ENCODE measurements around the gene FOXR1.
"Not testable (repeated sequence)": the region's sequence is repeated elsewhere in the genome, so short reads cannot be mapped to it uniquely, and the experiment has no call there.

FOXR1 gene

GRCh38 chr11:118980191-118980881 is 8.8 kb downstream of the FOXR1 start:
- H3K4me3 ChIP-seq (ENCODE audit: low read depth, low read length): no peak overlapping the region
- TF ChIP-seq CTCF (IDR thresholded peaks at IDR 0.05; ENCODE audit: low read depth, low read length): no peak

GRCh38 chr11:118984337-118984736 is 12.8 kb downstream of the FOXR1 start:
- H3K4me3 ChIP-seq (ENCODE audit: low read depth, low read length): not testable (repeated sequence)

DNA sequence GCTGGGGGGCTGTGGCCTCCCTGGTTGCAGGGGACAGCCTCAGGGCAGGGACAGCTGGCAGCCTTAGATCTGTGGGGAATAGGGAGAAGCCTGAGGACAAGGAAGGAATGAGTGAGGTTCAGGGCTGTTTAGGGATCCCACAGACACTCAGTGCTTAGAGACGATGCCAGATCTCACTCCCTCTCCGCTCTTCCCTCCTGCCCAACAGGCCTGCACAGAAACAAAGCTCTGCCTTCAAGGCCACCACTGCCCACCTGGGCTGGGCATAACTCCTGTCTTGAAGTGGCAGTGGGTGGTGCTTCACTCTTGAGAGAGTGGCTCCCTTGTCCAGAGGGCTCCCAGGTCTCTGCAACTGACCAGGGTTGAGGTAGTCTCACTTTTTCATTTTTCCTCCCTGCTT is 13.3 kb downstream of the FOXR1 start:
- no peak for TF ChIP-seq CTCF (IDR thresholded peaks at IDR 0.05; ENCODE audit: low read depth, low read length)
- no peak overlapping the region for H3K4me3 ChIP-seq (ENCODE audit: low read depth, low read length)

DNA sequence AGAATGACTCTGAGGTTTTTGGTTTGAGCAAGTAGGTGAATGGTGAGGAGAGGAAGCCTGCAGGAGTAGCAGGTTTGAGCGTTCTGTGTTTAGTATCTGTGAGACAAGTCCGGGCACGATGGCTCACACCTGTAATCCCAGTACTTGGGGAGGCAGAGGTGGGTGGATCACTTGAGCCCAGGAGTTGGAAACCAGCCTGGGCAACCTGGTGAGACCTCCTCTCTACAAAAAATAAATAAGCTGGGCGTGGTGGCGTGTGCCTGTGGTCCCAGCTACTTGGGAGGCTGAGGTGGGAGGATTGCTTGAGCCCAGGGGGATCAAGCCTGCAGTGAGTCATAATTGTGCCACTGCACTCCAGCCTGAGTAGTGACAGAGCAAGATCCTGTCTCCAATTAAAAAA is 16.7 kb downstream of the FOXR1 start:
- TF ChIP-seq CTCF (IDR thresholded peaks at IDR 0.05; ENCODE audit: low read depth, low read length): no peak

DNA sequence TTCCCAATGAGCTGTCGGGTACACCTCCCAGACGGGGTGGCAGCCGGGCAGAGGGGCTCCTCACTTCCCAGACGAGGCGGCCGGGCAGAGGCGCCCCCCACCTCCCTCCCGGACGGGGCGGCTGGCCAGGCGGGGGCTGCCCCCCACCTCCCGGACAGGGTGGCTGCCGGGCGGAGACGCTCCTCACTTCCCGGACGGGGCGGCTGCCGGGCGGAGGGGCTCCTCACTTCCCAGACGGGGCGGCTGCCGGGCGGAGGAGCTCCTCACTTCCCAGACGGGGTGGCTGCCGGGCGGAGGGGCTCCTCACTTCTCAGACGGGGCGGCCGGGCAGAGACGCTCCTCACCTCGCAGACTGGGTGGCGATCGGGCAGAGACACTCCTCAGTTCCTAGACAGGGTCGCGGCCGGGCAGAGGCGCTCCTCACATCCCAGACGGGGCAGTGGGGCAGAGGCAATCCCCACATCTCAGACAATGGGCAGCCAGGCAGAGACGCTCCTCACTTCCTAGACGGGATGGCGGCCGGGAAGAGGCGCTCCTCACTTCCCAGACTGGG is 20.0 kb downstream of the FOXR1 start:
- H3K4me3 ChIP-seq (ENCODE audit: low read depth, low read length): not testable (repeated sequence)

More for the DNA sequence above, 16.7 kb downstream of the FOXR1 start:
- H3K4me3 ChIP-seq (ENCODE audit: low read depth, low read length): no peak overlapping the region

GRCh38 chr11:118996926-118997626 is 25.5 kb downstream of the FOXR1 start:
- no peak for TF ChIP-seq CTCF (IDR thresholded peaks at IDR 0.05; ENCODE audit: low read depth, low read length)

DNA sequence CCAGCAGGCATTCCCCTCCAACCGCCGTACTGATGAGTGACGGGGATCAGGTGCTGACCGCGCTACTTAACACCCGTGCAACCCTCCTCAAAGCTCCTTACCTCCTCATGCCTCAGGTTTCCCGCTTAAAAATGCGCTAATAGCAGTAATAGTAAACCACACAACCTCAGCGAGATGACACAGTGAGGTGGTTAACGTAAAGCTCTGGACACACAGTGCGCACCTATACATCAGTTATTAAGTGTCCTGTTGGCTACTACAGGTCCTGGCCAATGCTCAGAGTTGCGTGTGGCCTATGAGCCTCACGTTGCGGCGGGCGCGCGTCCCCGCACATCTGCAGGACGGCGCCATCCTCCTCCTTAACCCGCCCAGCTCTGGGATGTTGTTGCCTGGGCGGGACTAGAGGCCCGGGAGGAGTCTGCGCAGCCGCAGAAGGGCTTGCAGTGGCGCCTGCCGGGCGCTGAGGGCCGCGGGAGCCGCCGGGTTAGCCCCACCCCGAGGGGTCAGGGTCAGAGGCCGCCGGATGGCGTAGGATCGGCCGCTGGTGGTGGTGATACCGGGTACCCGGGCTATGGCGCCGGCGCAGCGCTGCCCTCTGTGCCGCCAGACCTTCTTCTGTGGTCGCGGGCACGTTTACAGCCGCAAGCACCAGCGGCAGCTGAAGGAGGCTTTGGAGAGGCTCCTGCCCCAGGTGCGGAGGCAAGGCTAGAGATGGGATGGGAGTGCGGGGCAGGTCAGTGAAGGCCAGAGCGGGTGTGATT is 26.2 kb downstream of the FOXR1 start, which contains the start of gene CENATAC:
CENATAC (plus strand) TSS at position 512 of the 761 bp plus-strand sequence; CDS start at position 572, 60 bp downstream.
- H3K4me3 ChIP-seq (ENCODE audit: low read depth, low read length): peak within 1 kb of the TSS; percentile 89
- no peak for TF ChIP-seq CTCF (IDR thresholded peaks at IDR 0.05; ENCODE audit: low read depth, low read length)

More at GRCh38 chr11:118996926-118997626, 25.5 kb downstream of the FOXR1 start:
- H3K4me3 ChIP-seq (ENCODE audit: low read depth, low read length): peak overlapping the region; percentile 89

GRCh38 chr11:118998388-118998717 is 26.8 kb downstream of the FOXR1 start:
- peak overlapping the region; percentile 89 for H3K4me3 ChIP-seq (ENCODE audit: low read depth, low read length)
- no peak for TF ChIP-seq CTCF (IDR thresholded peaks at IDR 0.05; ENCODE audit: low read depth, low read length)
